Right atrium auricular region (tissue), 2 donors: ENCODE data around the gene AGPAT3. TPM values are rescaled to one million over a fixed set of nuclear protein-coding genes. Genes with fewer than 3 reads are reported as not detected.

Experiments
- DNase-seq: peaks from one replicate; pipeline ENCODE4 v3.0.0-alpha.2; 2019; ENCODE audit warnings: low spot score
- H3K27ac ChIP-seq, 2 donors: fragments of 200-600 bp; sonication (generic); 1 replicate in 1 of 2; 2 replicates in 1 of 2; pipeline ENCODE4 v1.5.1; 2016 to 2019
- H3K27me3 ChIP-seq, 2 donors: fragments of 200-600 bp; sonication (generic); one replicate each; pipeline versions ENCODE4 v1.5.1 to v1.6.0; 2017 to 2019
- H3K36me3 ChIP-seq: fragments of 200-600 bp; sonication (generic); one replicate; pipeline ENCODE4 v1.5.1; 2016
- H3K4me1 ChIP-seq, 2 donors: fragments of 200-600 bp; sonication (generic); one replicate each; pipeline versions ENCODE4 v1.5.1 to v1.6.0; 2017 to 2019
- H3K4me3 ChIP-seq, 2 donors: fragments of 200-600 bp; sonication (generic); 1 replicate in 1 of 2; 2 replicates in 1 of 2; pipeline ENCODE4 v1.5.1; 2017 to 2019; ENCODE audit warnings: mild to moderate bottlenecking in 1 of 2, moderate library complexity in 1 of 2
- H3K9me3 ChIP-seq, 2 donors: fragments of 200-600 bp; sonication (generic); one replicate each; pipeline ENCODE4 v1.5.1; 2019
- CTCF ChIP-seq, 2 donors: fragments of 200-600 bp; sonication (generic); IDR thresholded peaks; one replicate each; pipeline ENCODE4 v1.5.1; 2019; ENCODE audit warnings: antibody characterized with exemption in 2 of 2
- total RNA-seq, 2 donors: library from RNA; depleted of rRNA; stranded (reverse); fragments of >200 nt; gene quantifications; one replicate each; pipeline ENCODE4 v1.1.0, GENCODE V29; 2016

AGPAT3 gene
- total RNA-seq, 2 donors from 2014 or later: 41.3 to 42.5 TPM

- Histone ChIP-seq H3K9me3 (no peaks in the 10 kb centered on the region), H3K27ac (peak overlapping the region; percentile 88 to 89), H3K4me3 (no peak overlapping the region), H3K4me1 (peaks cover 0 to 68% of the 10 kb centered on the region in 2 donors), H3K27me3 (no peaks in the 10 kb centered on the region), H3K36me3 (no peaks in the 10 kb centered on the region)
- DNase-seq: no peak
- no peak for TF ChIP-seq CTCF (IDR thresholded peaks at IDR 0.05)
Observed at GRCh38 chr21:43927591-43928221, 62.7 kb downstream of the AGPAT3 start.

GRCh38 chr21:43928222-43929125 lies 63.5 kb downstream of the AGPAT3 start:
- DNase-seq: no peak

GRCh38 chr21:43929217-43929971 lies 64.4 kb downstream of the AGPAT3 start:
- TF ChIP-seq CTCF (IDR thresholded peaks at IDR 0.05): peak in 1 of 2 donors; percentile 55
- peak; percentile 69 for DNase-seq
- Histone ChIP-seq H3K27me3 (no peaks in the 10 kb centered on the region), H3K36me3 (no peaks in the 10 kb centered on the region), H3K4me1 (peaks cover 0 to 53% of the 10 kb centered on the region in 2 donors), H3K4me3 (no peak overlapping the region), H3K27ac (peak overlapping the region; percentile 88 to 89), H3K9me3 (no peaks in the 10 kb centered on the region)

More at GRCh38 chr21:43928222-43929125, 63.5 kb downstream of the AGPAT3 start:
- Histone ChIP-seq H3K27ac (peak overlapping the region; percentile 88 to 89), H3K9me3 (no peaks in the 10 kb centered on the region), H3K4me1 (peaks cover 0 to 60% of the 10 kb centered on the region in 2 donors), H3K27me3 (no peaks in the 10 kb centered on the region), H3K36me3 (no peaks in the 10 kb centered on the region), H3K4me3 (no peak overlapping the region)
- no peak for TF ChIP-seq CTCF (IDR thresholded peaks at IDR 0.05)

- Histone ChIP-seq H3K9me3 (no peaks in the 10 kb centered on the region), H3K27ac (peak overlapping the region; percentile 88 to 89), H3K4me3 (no peak overlapping the region), H3K27me3 (no peaks in the 10 kb centered on the region), H3K36me3 (no peaks in the 10 kb centered on the region), H3K4me1 (peaks cover 0 to 45% of the 10 kb centered on the region in 2 donors)
- DNase-seq: no peak
- no peak for TF ChIP-seq CTCF (IDR thresholded peaks at IDR 0.05)
Observed at GRCh38 chr21:43930074-43930847, 65.2 kb downstream of the AGPAT3 start.

GRCh38 chr21:43930848-43931375 lies 65.9 kb downstream of the AGPAT3 start:
- no peaks in the 10 kb centered on the region for H3K9me3 ChIP-seq
- H3K4me3 ChIP-seq: no peak overlapping the region
- TF ChIP-seq CTCF (IDR thresholded peaks at IDR 0.05): no peak
- H3K4me1 ChIP-seq: peaks cover 0 to 46% of the 10 kb centered on the region in 2 donors
- H3K36me3 ChIP-seq: no peaks in the 10 kb centered on the region
- DNase-seq: no peak
- peak overlapping the region; percentile 88 to 89 for H3K27ac ChIP-seq
- no peaks in the 10 kb centered on the region for H3K27me3 ChIP-seq
